ENCODE data around the gene PPM1E.
A peak's percentile ranks its signal among the peaks of the same experiment; 100 is the strongest.
"Not testable (repeated sequence)": the region's sequence is repeated elsewhere in the genome, so short reads cannot be mapped to it uniquely, and the experiment has no call there.

PPM1E gene

GRCh38 chr17:58783380-58783779 is 27.7 kb downstream of the PPM1E start:
- peak; percentile 20 for DNase-seq

- no peak for DNase-seq
Observed at GRCh38 chr17:58785097-58785496, 29.4 kb downstream of the PPM1E start.

- DNase-seq = no peak
Observed at GRCh38 chr17:58786586-58787295, 31.1 kb downstream of the PPM1E start.

- no peak for DNase-seq
Observed at GRCh38 chr17:58788199-58788598, 32.5 kb downstream of the PPM1E start.

- DNase-seq = no peak
Observed at GRCh38 chr17:58789160-58789559, 33.5 kb downstream of the PPM1E start.

- DNase-seq = no peak
Observed at GRCh38 chr17:58789831-58790230, 34.2 kb downstream of the PPM1E start.

- DNase-seq = not testable (repeated sequence)
Observed at GRCh38 chr17:58794508-58794907, 38.9 kb downstream of the PPM1E start.

- DNase-seq = no peak
Observed at GRCh38 chr17:58802188-58802587, 46.5 kb downstream of the PPM1E start.

GRCh38 chr17:58806046-58806445 is 50.4 kb downstream of the PPM1E start:
- DNase-seq = no peak

- DNase-seq = no peak
Observed at GRCh38 chr17:58808609-58809563, 53.2 kb downstream of the PPM1E start.

GRCh38 chr17:58809564-58809936 is 53.9 kb downstream of the PPM1E start:
- DNase-seq = no peak

GRCh38 chr17:58811290-58811689 is 55.6 kb downstream of the PPM1E start:
- DNase-seq = no peak

GRCh38 chr17:58813712-58814111 is 58.1 kb downstream of the PPM1E start:
- no peak for DNase-seq

- DNase-seq = no peak
Observed at GRCh38 chr17:58818654-58819053, 63.0 kb downstream of the PPM1E start.

- DNase-seq = no peak
Observed at GRCh38 chr17:58822148-58823050, 66.7 kb downstream of the PPM1E start.

GRCh38 chr17:58823051-58823525 is 67.4 kb downstream of the PPM1E start:
- no peak for DNase-seq

- no peak for DNase-seq
Observed at GRCh38 chr17:58829172-58829637, 73.6 kb downstream of the PPM1E start.

GRCh38 chr17:58831780-58832179 is 76.1 kb downstream of the PPM1E start:
- no peak for DNase-seq

GRCh38 chr17:58832514-58832913 is 76.9 kb downstream of the PPM1E start:
- DNase-seq = no peak

GRCh38 chr17:58837699-58838098 is 82.0 kb downstream of the PPM1E start:
- DNase-seq = no peak

- no peak for DNase-seq
Observed at GRCh38 chr17:58840820-58841612, 85.4 kb downstream of the PPM1E start.

- DNase-seq = not testable (repeated sequence)
Observed at GRCh38 chr17:58846413-58846812, 90.8 kb downstream of the PPM1E start.

Measured in NCI-H1417 treated with DMSO at 0.1 percent for 48 hours (cell line).